ENCODE data around the gene AVP.
"Not testable (repeated sequence)": the region's sequence is repeated elsewhere in the genome, so short reads cannot be mapped to it uniquely, and the experiment has no call there.

Gene AVP, protein sequence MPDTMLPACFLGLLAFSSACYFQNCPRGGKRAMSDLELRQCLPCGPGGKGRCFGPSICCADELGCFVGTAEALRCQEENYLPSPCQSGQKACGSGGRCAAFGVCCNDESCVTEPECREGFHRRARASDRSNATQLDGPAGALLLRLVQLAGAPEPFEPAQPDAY

DNA sequence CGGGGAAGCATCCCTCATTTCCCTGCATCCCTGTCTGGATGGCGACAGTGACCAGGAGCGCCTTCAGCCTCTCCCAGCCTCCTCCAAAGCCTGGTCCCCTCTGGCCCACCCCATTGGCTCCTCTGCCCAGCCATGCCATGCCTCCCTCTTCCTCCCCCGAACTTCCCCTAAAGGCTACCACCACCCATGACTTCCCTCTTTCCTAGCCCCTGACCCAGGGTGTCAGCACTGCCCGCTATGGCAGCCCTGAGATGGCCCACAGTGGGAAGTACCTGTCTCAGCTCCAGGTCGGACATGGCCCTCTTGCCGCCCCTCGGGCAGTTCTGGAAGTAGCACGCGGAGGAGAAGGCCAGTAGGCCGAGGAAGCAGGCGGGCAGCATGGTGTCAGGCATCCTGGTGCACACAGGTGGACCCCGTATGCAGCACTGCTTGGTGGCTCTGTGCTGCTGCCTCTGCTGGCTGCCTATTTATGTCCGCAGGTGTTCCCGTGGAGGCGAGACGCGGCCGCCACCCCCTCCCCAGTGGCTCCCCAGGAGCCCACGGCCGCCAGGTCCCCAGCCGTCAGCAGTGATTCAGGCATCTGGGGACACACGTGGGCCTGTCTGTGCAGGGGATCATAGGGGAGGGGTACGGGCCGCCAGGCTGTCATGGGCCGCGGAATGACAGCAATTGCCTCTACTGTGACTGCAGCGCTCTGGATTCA is at the start of gene AVP:
TSS of gene AVP (minus strand) at position 442 of the 703 bp plus-strand sequence. CDS start at position 392, 50 bp downstream.
- no peak for DNase-seq

GRCh38 chr20:3134151-3134550 is 49.6 kb upstream of the AVP start:
- DNase-seq: no peak

DNA sequence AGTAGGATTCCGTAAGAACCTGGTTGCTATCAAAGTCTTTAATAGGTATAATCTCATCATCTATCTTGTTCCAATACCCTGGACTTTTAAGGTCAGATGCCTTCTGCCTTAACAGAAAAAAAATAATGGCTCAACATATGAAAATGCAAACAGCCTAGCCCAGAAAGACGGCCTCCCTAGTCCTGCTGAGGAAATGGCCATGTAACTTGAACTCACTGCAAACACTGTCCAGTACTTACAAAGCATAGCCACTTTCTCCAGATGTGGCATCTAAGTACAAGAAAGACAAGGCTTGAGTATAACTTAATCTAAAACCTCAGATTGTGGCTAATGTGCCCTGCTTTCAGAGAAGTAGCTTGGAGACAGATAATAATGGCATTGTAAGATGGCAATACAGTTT is 48.6 kb upstream of the AVP start:
- DNase-seq: no peak

- no peak for DNase-seq
Observed at GRCh38 chr20:3130051-3130600, 45.6 kb upstream of the AVP start.

DNA sequence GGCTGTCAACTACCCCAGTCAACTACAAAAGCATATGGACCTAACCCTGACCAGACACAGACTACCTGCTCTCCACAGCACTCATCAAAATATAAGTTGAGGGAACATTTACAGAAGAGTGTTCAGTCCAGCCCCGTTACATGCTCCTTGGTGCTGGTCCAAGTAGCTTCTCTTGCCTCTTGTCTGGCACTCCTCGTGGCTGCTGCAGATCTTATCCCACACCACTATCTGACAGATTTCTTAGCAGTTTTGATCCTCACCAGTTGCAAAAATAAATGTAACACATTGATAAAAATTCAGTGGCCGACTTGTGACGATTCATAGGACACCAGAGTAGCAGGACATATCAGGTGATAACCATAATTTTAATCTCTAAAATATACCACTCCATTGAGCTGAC is 44.6 kb upstream of the AVP start:
- no peak for DNase-seq

DNA sequence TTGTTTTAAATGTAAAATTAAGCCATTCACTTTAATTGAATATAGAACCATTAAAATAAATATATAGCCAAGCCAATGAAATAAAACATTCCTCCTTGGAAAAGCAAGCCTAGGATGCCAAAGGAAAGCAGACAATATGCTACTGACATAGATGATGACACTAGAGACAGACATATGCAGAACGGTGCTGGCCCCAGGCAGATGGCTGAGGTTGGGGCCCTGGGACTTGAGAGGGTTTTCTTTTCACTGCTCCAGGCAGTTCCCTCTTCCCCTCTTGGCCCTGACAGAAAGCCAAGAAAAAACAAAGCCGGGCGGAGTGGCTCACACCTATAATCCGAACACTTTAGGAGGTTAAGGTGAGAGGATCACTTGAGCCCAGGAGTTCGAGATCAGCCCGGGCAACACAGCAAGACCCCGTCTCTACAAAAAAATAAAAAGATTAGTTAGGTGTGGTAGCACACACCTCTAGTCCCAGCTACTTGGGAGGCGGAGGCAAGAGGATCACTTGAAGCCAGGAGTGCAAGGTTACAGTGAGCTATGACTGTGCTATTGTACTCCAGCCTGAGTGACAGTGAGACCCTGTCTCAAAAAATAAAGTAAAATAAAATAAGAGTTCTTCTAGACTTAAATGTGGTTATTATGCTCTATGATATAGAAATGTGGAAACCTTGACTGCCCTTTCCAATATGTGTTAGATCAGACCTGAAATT is 43.9 kb upstream of the AVP start:
- no peak for DNase-seq

DNA sequence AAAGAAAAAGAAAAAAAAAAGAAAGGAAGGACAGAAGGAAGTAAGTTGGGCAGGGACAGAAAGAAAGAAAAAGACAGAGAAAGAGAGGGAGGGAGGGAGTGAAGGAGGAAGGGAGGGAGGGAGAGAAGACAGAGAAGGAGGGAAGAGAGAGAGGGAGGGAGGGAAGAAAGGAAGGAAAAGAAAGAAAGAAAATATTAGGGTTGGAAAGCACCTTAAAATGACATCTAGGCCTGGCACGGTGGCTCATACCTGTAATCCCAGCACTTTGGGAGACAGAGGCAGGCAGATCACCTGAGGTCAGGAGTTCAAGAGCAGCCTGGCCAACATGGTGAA is 42.0 kb upstream of the AVP start:
- no peak for DNase-seq

GRCh38 chr20:3125776-3126526 is 41.4 kb upstream of the AVP start:
- DNase-seq: not testable (repeated sequence)

- not testable (repeated sequence) for DNase-seq
Observed at GRCh38 chr20:3124773-3125560, 40.4 kb upstream of the AVP start.

- DNase-seq: not testable (repeated sequence)
Observed at GRCh38 chr20:3124163-3124562, 39.6 kb upstream of the AVP start.

DNA sequence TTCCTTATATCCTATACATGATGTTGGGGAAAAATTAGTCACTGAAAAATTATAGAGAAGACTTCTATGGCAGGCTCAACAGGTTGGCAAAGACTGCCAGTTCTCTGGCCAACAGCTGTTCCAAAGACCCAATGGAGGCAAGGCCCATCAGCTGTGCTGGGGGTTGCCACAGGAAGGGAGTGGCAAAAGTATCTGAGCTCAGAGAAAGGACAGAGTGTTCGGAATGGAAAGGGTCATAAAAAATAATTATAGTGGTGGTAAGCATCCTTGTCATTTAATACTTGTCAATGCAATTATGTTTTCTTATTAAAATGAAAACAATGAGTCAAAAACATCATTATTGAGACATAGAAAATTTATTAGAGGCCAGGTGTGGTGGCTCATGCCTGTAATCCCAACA is 39.0 kb upstream of the AVP start:
- no peak for DNase-seq

DNA sequence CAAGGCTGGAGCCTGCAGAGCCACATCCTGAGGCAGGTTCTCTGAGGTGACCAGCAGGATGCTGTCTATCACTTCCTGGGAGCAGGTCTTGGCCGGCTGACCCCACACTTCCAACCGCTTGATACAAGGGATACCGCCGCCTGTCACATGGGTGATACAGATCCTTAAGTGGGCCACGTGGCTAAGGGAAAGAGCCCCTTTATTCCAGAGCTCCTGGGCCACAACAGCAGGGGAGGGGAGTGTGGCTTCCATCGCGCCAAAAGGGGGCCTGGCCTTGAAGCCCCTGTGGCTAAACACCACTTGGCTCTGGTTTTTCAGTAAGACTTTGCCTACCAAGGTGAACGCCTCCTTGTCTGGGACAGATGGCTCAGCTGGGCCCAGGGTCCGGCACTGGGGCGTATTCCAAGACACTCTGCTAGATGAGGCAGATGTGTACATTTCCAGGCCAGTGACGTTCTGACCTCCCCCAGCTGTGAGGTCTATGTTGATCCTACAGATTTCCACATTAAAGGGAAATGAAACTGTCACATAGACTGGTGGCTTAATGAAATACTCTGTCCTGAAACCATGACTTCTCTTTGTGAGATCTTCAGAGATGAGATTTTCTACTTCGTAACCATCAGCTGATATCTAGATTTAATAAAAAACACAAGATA is 37.6 kb upstream of the AVP start:
- DNase-seq: no peak

- no peak for DNase-seq
Observed at GRCh38 chr20:3121271-3121911, 36.9 kb upstream of the AVP start.

DNA sequence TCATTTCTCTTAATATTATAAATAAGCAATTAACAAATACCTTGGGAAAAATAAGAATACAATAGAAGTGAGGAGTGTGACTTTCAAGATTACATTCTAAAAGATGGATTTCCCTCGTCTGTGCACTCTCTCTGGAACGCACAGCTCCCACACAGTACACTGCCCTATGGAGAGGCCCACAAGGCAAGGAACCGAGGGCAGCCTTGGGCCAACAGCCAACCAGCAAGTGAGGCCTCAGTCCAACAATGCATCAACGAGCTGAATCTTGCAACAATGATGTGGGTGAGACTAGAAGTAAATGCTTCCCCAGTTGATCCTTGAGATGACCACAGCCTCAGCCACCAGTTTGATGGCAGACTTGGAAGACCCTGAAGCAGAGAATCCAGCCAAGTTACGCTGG is 34.5 kb upstream of the AVP start:
- no peak for DNase-seq

DNA sequence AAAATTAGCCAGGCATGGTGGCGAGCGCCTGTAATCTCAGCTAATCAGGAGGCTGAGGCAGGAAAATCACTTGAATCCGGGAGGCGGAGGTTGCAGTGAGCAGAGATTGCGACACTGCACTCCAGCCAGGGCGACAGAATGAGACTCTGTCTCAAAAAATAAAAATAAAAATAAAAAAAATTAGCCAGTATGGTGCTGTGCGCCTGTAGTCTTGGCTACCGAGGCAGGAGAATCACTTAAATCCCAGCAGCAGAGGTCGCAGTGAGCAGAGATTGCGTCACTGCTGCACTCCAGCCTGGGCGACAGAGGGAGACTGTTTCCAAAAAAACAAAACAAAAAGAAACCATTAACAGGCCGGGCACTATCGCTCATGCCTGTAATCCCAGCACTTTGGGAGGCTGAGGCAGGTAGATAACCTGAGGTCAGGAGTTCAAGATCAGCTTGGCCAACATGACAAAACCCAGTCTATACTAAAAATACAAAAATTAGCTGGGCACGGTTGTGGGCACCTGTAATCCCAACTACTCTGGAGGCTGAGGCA is 33.4 kb upstream of the AVP start:
- peak; percentile 22 for DNase-seq

DNA sequence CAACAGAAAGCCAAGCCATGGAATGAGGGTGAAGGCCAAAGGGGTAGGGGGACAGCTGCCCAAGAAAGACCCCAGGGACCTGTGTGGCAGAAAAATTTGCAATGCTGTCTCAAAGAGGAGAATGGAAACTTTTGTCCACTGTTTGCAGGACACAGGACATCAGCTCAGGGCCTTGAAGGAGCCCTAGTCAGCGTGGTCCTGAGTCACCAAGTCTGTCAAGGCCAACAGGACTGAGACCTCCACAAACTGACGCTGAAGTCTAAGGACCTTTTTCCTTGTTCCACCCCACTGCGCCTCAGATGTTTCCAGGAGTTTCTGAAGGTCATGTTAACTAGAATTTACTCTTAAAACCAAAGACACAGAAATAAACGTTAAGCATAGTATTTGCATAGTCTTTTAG is 31.8 kb upstream of the AVP start:
- no peak for DNase-seq

GRCh38 chr20:3115190-3116107 is 30.9 kb upstream of the AVP start:
- no peak for DNase-seq

DNA sequence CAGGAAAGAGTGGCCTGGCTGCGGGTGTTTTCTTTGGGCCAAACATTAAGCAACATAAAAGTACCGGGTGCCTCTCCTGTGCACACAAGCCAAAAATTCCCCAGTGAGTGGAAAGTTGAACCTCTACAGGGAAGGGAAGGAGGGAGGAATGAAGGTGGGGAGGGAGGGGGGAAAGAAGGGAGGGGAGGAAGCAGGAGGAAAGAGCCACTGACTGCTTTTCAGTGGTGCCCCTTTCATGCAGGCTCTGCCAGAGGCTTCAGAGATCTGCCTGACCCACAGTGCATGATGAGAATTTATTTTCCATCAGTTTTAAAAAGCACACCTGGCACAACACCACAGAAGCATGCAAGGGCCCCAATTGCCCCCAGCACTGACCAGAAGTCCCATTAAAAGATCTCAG is 27.5 kb upstream of the AVP start:
- no peak for DNase-seq

DNA sequence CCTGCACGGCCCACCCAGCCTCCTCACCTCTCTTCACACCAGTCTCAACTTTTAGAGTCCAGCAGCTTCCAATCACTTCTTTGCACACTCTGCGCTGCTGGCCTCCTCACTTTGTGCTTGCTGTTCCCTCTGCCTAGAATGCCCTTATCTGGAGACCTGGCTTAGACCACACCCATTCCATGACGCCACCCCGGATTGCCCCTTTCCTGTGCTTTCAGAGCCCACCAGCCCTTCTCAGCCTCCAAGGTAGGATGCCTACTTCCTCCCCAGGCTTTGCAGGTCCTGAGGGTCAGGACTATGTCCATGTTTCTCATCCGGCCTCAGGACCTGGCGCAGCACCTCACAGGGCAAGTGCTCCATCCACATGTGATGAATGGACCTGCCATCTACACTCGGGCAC is 27.0 kb upstream of the AVP start:
- no peak for DNase-seq

Measured in activated T-cell treated with anti-CD3 and anti-CD28 coated beads for 4 hours (primary cell).